Kidney epithelial cell (primary cell): ENCODE results near the gene CDK19. TPM values are rescaled to one million over a fixed set of nuclear protein-coding genes. Genes with fewer than 3 reads are reported as not detected.
"Not testable (repeated sequence)": the region's sequence is repeated elsewhere in the genome, so short reads cannot be mapped to it uniquely, and the experiment has no call there.

Experiments used
- DNase-seq: peaks from one replicate; pipeline ENCODE4 v3.0.0-alpha.2; 2010; ENCODE audit warnings: low read depth
- H3K27me3 ChIP-seq: 2 replicates; pipeline ENCODE4 v1.6.0; 2011; ENCODE audit warnings: low read length; ENCODE audit not compliant: control insufficient read depth, insufficient read depth
- H3K36me3 ChIP-seq: 2 replicates; pipeline ENCODE4 v1.5.1; 2011; ENCODE audit warnings: low read length; ENCODE audit not compliant: control insufficient read depth, insufficient read depth
- H3K4me3 ChIP-seq: 2 replicates; pipeline ENCODE4 v1.5.1; 2011; ENCODE audit warnings: low read depth, mild to moderate bottlenecking, control low read depth, low read length
- CTCF ChIP-seq: IDR thresholded peaks from 2 replicates; pipeline ENCODE4 v1.5.1; 2011; ENCODE audit warnings: mild to moderate bottlenecking, moderate library complexity, low read length, control low read depth, inconsistent platforms; ENCODE audit not compliant: insufficient read depth, poor library complexity, severe bottlenecking
- total RNA-seq: library from RNA; depleted of rRNA; stranded (reverse); fragments of >200 nt; gene quantifications from 2 replicates; pipeline ENCODE4 v1.2.3, GENCODE V29; 2015

Gene CDK19
- total RNA-seq, 1 donor from 2014 or later = 17.6 TPM

GRCh38 chr6:110589865-110590513 lies 225.3 kb downstream of the CDK19 start:
- Histone ChIP-seq H3K4me3 (no peak overlapping the region), H3K36me3 (no peaks in the 10 kb centered on the region), H3K27me3 (no peaks in the 10 kb centered on the region)
- DNase-seq = no peak
- TF ChIP-seq CTCF = no peak

GRCh38 chr6:110587328-110587727 lies 227.9 kb downstream of the CDK19 start:
- no peak for DNase-seq
- no peaks in the 10 kb centered on the region for H3K27me3 ChIP-seq
- no peaks in the 10 kb centered on the region for H3K36me3 ChIP-seq
- H3K4me3 ChIP-seq = no peak overlapping the region
- TF ChIP-seq CTCF = no peak

- Histone ChIP-seq H3K36me3 (no peaks in the 10 kb centered on the region), H3K4me3 (no peak overlapping the region), H3K27me3 (no peaks in the 10 kb centered on the region)
- TF ChIP-seq CTCF = no peak
- no peak for DNase-seq
Measured at GRCh38 chr6:110581679-110582078, 233.6 kb downstream of the CDK19 start.

GRCh38 chr6:110577596-110578167 lies 237.6 kb downstream of the CDK19 start:
- not testable (repeated sequence) for H3K27me3 ChIP-seq, H3K4me3 ChIP-seq, H3K36me3 ChIP-seq, DNase-seq

- DNase-seq = no peak
- Histone ChIP-seq H3K4me3 (no peak overlapping the region), H3K36me3 (no peaks in the 10 kb centered on the region), H3K27me3 (no peaks in the 10 kb centered on the region)
- TF ChIP-seq CTCF = no peak
Measured at GRCh38 chr6:110575925-110576463, 239.3 kb downstream of the CDK19 start.

GRCh38 chr6:110574817-110575216 lies 240.5 kb downstream of the CDK19 start:
- DNase-seq = no peak
- H3K27me3 ChIP-seq = no peaks in the 10 kb centered on the region
- TF ChIP-seq CTCF = no peak
- H3K4me3 ChIP-seq = no peak overlapping the region
- no peaks in the 10 kb centered on the region for H3K36me3 ChIP-seq
